Fibroblast of lung (primary cell): ENCODE measurements around the gene UPK1B. TPM values are rescaled to one million over a fixed set of nuclear protein-coding genes. Genes with fewer than 3 reads are reported as not detected.
"Not testable (repeated sequence)": the region's sequence is repeated elsewhere in the genome, so short reads cannot be mapped to it uniquely, and the experiment has no call there.

Experiments
- DNase-seq, 2 donors: peaks; one replicate each; pipeline versions ENCODE4 v3.0.0 to v3.0.0-alpha.2; 2010; ENCODE audit warnings: low read depth in 2 of 2
- H2AFZ ChIP-seq: 2 replicates; pipeline ENCODE4 v1.5.1; 2012; ENCODE audit warnings: low read length, control low read depth, inconsistent platforms
- H3K27ac ChIP-seq: 2 replicates; pipeline ENCODE4 v1.5.1; 2011; ENCODE audit warnings: low read length, control low read depth; ENCODE audit not compliant: insufficient read depth
- H3K27me3 ChIP-seq: 2 replicates; pipeline ENCODE4 v1.5.1; 2011; ENCODE audit warnings: mild to moderate bottlenecking, low read length; ENCODE audit not compliant: control insufficient read depth, insufficient read depth
- H3K36me3 ChIP-seq: 2 replicates; pipeline ENCODE4 v1.5.1; 2011; ENCODE audit warnings: low read length; ENCODE audit not compliant: control insufficient read depth, insufficient read depth
- H3K4me1 ChIP-seq: 2 replicates; pipeline ENCODE4 v1.5.1; 2011; ENCODE audit warnings: low read length; ENCODE audit not compliant: control insufficient read depth, insufficient read depth; ENCODE audit errors: extremely low read depth
- H3K4me2 ChIP-seq: 2 replicates; pipeline ENCODE4 v1.5.1; 2011; ENCODE audit warnings: low read length, control low read depth; ENCODE audit not compliant: insufficient read depth; ENCODE audit errors: extremely low read depth
- H3K4me3 ChIP-seq, 4 experiments: fragments of 200-600 bp in 1 of 4; sonication (generic) in 1 of 4; replicated peaks in 1 of 4; 2 replicates each; pipeline ENCODE4 v1.5.1; 2011 to 2016; ENCODE audit warnings: low read length in 4 of 4, low read depth in 3 of 4, mild to moderate bottlenecking in 3 of 4, control low read depth in 2 of 4, inconsistent platforms in 1 of 4, mixed read lengths in 1 of 4; ENCODE audit not compliant: insufficient read depth in 1 of 4; ENCODE audit errors: control extremely low read depth in 1 of 4
- H3K79me2 ChIP-seq: 2 replicates; pipeline ENCODE4 v1.5.1; 2012; ENCODE audit warnings: mild to moderate bottlenecking, low read length, inconsistent platforms; ENCODE audit not compliant: control insufficient read depth, insufficient read depth
- H3K9ac ChIP-seq: 2 replicates; pipeline ENCODE4 v1.5.1; 2011; ENCODE audit warnings: mild to moderate bottlenecking, low read length, control low read depth; ENCODE audit not compliant: insufficient read depth
- H3K9me3 ChIP-seq: 2 replicates; pipeline ENCODE4 v1.5.1; 2012; ENCODE audit warnings: low read depth, low read length; ENCODE audit not compliant: control insufficient read depth, insufficient read depth
- H4K20me1 ChIP-seq: 2 replicates; pipeline ENCODE4 v1.5.1; 2011; ENCODE audit warnings: low read length; ENCODE audit not compliant: control insufficient read depth, insufficient read depth; ENCODE audit errors: extremely low read depth
- EZH2 ChIP-seq: IDR thresholded peaks from 2 replicates; pipeline ENCODE4 v1.5.1; 2012; ENCODE audit warnings: low read length, control low read depth, mild to moderate bottlenecking; ENCODE audit errors: missing control alignments
- polyA plus RNA-seq, 2 donors: library from polyadenylated mRNA; depleted of rRNA in 1 of 2; stranded (reverse) in 1 of 2; unstranded in 1 of 2; fragments of >200 nt; gene quantifications; 2 replicates each; pipeline ENCODE4 v1.2.1, GENCODE V29; 2011 to 2012; ENCODE audit warnings: missing spikeins in 1 of 2
- total RNA-seq: library from RNA; depleted of rRNA; stranded (reverse); fragments of >200 nt; gene quantifications from 2 replicates; pipeline ENCODE4 v1.2.1, GENCODE V29; 2014
- TF ChIP-seq, protein P1 (sequence below), 2 donors: IDR thresholded peaks in 1 of 2; conservative IDR thresholded peaks in 1 of 2; 1 replicate in 1 of 2; 2 replicates in 1 of 2; pipeline ENCODE4 v1.5.1; 2011 to 2012; ENCODE audit warnings: low read length in 2 of 2, control low read depth in 1 of 2, inconsistent platforms in 1 of 2, low read depth in 1 of 2, mild to moderate bottlenecking in 1 of 2

UPK1B gene
- total and polyA plus RNA-seq, 2 donors (not counting 1 experiment from before 2014, with no cell fraction given): not detected

DNA sequence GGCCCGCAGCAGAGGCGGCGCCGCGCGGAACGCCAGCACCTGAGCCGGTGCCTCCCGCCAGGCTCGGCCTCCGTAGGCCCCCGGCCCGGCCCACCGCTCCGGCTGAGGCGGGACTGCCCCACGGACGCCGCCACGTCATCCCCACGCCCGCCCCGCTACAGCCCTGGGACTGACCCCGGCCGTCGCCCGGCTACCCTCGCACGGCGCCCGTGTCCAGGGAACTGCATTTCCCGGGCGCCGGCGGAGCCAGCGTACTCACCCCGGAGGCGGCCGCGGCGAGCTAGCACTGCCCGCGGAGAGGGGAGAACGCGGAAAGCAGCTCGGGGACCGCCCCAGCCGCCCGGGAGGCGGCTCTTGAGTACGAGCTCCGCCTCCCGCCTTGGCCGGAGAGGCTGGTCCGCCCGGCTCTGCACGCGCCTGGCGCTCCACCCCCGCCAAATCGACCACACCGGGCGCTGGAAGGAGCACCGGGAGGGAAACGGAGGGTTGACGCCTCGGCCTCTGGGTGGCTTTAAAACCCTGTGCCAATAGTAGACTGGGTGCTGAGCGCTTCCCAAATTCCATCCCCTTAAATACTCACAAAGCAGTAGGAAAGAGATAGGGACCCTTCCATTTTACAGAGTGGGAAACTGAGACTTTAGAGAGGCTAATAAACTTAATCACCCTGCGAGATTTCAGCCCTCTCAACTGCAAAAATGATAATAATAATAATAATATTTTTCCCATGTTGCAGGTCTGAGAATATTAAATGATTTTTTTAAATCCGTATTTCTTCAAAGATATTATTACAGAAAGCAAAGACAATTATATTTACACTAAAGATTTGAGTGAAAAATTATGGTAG is 67.4 kb downstream of the UPK1B start, which contains the start of gene B4GALT4:
B4GALT4 (minus strand) TSS at position 288 of the 844 bp plus-strand sequence. CDS start 10,779 bp downstream, outside the sequence.
- Histone ChIP-seq H4K20me1 (no peaks in the 10 kb centered on the region), H3K79me2 (peaks cover 7% of the 10 kb centered on the region), H3K9me3 (no peaks in the 10 kb centered on the region), H3K9ac (peak within 1 kb of the TSS; percentile 87), H3K27me3 (no peaks in the 10 kb centered on the region), H3K36me3 (peaks cover 3% of the 10 kb centered on the region), H3K27ac (peak within 1 kb of the TSS; percentile 80), H3K4me2 (peak within 1 kb of the TSS; percentile 74), H2AFZ (peak within 1 kb of the TSS; percentile 77), H3K4me3 (peak within 1 kb of the TSS; percentile 67 to 88 (median 82)), H3K4me1 (peaks cover 2% of the 10 kb centered on the region)
- no peak for TF ChIP-seq EZH2
- TF ChIP-seq, protein P1, sequence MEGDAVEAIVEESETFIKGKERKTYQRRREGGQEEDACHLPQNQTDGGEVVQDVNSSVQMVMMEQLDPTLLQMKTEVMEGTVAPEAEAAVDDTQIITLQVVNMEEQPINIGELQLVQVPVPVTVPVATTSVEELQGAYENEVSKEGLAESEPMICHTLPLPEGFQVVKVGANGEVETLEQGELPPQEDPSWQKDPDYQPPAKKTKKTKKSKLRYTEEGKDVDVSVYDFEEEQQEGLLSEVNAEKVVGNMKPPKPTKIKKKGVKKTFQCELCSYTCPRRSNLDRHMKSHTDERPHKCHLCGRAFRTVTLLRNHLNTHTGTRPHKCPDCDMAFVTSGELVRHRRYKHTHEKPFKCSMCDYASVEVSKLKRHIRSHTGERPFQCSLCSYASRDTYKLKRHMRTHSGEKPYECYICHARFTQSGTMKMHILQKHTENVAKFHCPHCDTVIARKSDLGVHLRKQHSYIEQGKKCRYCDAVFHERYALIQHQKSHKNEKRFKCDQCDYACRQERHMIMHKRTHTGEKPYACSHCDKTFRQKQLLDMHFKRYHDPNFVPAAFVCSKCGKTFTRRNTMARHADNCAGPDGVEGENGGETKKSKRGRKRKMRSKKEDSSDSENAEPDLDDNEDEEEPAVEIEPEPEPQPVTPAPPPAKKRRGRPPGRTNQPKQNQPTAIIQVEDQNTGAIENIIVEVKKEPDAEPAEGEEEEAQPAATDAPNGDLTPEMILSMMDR (conservative IDR thresholded peaks at IDR 0.05 in 1 of 2, IDR thresholded peaks at IDR 0.05 in 1 of 2; ENCODE audit: low read depth in 1 of 2, low read length in 2 of 2): no peak
- peak; percentile 81 to 86 for DNase-seq

DNA sequence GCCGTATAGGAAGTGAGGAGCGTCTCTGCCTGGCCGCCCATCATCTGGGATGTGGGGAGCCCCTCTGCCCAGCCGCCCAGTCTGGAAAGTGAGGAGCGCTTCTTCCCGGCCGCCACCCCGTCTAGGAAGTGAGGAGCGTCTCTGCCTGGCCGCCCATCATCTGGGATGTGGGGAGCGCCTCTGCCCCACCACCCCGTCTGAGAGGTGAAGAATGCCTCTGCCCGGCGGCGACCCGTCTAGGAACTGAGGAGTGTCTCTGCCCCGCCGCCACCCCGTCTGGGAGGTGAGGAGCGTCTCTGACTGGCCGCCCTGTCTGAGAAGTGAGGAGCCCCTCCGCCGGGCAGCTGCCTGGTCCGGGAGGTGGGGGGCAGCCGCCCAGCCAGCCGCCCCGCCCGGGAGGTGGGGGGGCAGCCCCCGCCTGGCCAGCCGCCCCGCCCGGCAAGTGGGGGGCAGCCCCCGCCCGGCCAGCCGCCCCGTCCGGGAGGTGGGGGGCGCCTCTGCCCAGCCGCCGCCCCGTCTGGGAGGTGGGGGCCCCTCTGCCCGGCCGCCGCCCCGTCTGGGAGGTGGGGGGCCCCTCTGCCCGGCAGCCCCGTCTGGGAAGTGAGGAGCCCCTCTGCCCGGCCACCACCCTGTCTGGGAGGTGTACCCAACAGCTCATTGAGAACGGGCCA is 69.1 kb downstream of the UPK1B start:
- not testable (repeated sequence) for H3K79me2 ChIP-seq, H4K20me1 ChIP-seq

DNA sequence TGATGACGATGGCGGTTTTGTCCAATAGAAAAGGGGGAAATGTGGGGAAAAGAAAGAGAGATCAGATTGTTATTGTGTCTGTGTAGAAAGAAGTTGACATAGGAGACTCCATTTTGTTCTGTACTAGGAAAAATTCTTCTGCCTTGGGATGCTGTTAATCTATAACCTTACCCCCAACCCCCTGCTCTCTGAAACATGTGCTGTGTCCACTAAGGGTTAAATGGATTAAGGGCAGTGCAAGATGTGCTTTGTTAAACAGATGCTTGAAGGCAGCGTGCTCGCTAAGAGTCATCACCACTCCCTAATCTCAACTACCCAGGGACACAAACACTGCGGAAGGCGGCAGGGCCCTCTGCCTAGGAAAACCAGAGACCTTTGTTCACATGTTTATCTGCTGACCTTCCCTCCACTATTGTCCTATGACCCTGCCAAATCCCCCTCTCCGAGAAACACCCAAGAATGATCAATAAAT is 69.7 kb downstream of the UPK1B start:
- not testable (repeated sequence) for H2AFZ ChIP-seq, H3K4me2 ChIP-seq, H3K9ac ChIP-seq, H3K79me2 ChIP-seq, H3K27ac ChIP-seq, H3K4me3 ChIP-seq, H3K9me3 ChIP-seq, H3K27me3 ChIP-seq, H4K20me1 ChIP-seq, H3K4me1 ChIP-seq, DNase-seq, H3K36me3 ChIP-seq

More for the DNA sequence above, 69.1 kb downstream of the UPK1B start:
- not testable (repeated sequence) for H3K36me3 ChIP-seq, H3K4me3 ChIP-seq, H3K4me2 ChIP-seq, H3K27ac ChIP-seq, H3K27me3 ChIP-seq, H3K4me1 ChIP-seq, H2AFZ ChIP-seq, H3K9me3 ChIP-seq, DNase-seq, H3K9ac ChIP-seq
